Ramos (cell line): Measurements from ENCODE around the gene ARFGAP3.
"Not testable (repeated sequence)": the region's sequence is repeated elsewhere in the genome, so short reads cannot be mapped to it uniquely, and the experiment has no call there.

Source experiments
- in situ Hi-C: fragments of 300-500 bp; cut with MboI; formaldehyde crosslinking; loops from one replicate; pipeline ENCODE4 v1.14.3; 2022; ENCODE audit warnings: low sequenced_read_pairs; ENCODE audit not compliant: unreplicated experiment

Gene ARFGAP3

DNA sequence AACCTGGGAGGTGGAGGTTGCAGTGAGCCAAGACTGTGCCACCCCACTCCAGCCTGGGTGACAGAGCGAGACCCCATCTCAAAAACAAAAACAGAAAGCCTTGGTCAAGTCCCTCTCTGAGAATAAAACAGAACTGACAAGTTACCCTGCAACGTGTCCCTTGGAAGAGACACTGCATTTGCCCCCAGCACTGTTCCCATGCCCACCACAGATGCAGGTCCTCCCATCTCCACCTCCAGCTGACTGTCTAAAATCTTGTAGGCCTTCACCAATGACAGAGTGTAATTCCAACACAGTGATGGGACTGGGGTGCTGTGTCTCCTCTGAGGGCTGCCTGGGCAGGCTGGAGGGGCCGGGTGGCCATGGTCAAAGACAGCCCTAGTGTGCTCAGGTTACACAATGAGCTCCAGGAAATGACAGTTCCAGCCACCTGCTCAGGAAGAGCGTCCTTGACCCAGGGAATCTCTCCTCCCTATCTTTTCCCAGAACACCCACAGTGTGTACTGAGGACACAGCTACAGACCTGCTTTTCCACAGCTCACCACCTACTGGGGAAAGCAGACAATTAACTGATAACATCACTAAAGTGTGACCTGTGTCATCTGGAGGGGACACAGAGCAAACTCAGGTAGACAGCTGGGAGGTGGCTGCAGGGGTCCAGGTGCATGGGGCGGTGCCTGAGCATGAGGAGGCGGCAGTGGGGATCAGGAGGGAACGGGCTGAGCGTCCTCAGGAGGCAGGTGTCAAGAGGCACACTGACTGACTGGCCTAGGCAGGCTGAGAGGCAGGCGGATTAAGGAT lies 56.4 kb downstream of the ARFGAP3 start:
- in situ Hi-C loops = no loop called here

DNA sequence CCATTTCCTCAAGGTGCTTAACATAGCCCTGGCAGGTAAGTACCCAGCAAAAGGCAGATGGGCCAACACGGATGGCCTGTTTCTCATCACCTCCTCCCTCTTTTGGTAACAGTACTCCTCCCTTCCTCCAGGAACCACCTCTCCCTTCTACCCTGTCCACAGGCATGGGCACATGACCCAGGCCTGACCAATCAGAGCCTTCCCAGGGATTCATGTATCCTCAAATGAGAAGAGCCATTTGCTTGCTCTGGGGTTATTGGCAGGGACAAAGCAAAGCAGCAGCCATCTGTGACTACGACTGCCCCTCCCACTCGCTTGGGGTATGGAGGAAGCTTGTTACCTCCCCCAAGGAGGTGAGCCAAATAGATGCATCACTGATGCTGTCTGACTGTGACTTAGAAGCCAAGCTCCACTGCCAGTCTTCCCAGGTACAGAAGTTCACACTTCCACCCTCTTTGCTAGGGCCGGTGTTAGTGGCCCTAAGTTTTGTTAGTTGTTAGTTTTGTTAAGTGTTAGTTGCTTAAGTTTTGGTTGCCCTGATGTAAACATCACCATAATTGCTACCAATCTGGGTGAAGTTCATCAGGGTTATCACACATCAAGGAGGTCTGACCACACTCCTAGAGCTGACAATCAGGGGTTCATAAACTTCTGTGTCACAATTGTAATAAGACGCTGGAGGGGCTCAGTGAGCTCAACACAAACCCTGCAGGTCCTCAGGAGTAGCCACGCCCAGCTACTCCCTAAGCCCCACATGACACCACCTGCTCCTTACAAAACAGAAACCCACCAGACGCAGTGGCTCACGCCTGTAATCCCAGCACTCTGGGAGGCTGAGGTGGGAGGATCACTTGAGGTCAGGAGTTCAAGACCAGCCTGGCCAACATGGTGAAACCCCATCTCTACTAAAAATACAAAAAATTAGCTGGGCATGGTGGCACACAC lies 57.3 kb downstream of the ARFGAP3 start:
- in situ Hi-C loops = no loop called here

DNA sequence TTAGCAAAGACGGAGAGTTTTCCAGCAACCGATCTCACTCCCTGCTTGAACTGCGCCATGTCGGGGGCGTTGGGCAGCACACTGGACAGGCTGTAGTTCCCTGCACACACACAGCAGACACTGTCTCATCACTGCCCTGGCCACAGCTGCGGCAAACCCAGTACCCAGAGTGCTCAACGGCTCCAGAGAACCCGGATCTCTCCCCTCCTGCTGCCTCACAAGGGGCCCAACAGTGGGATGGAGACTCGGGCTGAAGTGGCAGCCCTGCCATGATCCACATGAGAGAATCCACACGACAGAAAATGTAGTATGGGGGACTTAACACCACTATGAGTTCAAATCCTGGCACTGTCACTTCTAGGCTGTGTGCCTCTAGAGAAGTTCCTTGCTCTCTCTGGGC lies 58.0 kb downstream of the ARFGAP3 start:
- in situ Hi-C loops = no loop called here

DNA sequence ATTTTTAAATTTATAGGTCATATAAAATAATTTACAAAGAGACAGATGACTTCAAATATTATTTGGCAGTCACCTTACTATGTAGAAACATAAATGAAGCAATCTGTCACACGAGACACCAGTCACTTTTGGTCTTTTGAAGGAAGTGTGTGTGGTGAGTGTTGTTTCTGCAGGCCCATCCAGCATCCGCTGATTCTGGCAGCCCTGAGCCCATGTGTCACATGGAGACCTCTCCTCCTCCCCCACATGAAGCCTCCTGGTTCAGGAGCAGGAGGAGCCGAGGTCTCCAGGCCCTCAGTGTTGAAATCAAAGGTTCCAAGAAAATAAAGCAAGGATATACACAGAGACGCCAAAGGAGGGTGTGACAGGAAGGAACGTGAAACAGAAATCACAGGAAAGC lies 60.1 kb downstream of the ARFGAP3 start:
- in situ Hi-C loops = no loop called here

DNA sequence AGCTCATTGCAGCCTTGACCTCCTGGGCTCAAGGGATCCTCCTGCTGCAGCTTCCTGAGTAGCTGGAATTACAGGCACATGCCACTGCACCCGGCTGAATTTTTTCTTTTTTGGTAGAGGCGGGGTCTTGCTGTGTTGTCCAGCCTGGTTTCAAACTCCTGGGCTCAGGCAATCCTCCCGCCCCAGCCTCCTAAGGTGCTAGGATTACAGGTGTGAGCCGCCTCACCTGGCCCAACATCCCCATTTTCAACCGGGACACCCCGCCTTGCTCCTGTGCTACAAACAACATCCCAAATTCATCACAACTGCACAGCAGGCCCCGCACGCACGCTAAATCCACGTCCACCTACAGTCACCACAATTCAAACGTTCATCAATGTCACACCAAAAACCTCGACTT lies 61.0 kb downstream of the ARFGAP3 start:
- in situ Hi-C loops = no loop called here

DNA sequence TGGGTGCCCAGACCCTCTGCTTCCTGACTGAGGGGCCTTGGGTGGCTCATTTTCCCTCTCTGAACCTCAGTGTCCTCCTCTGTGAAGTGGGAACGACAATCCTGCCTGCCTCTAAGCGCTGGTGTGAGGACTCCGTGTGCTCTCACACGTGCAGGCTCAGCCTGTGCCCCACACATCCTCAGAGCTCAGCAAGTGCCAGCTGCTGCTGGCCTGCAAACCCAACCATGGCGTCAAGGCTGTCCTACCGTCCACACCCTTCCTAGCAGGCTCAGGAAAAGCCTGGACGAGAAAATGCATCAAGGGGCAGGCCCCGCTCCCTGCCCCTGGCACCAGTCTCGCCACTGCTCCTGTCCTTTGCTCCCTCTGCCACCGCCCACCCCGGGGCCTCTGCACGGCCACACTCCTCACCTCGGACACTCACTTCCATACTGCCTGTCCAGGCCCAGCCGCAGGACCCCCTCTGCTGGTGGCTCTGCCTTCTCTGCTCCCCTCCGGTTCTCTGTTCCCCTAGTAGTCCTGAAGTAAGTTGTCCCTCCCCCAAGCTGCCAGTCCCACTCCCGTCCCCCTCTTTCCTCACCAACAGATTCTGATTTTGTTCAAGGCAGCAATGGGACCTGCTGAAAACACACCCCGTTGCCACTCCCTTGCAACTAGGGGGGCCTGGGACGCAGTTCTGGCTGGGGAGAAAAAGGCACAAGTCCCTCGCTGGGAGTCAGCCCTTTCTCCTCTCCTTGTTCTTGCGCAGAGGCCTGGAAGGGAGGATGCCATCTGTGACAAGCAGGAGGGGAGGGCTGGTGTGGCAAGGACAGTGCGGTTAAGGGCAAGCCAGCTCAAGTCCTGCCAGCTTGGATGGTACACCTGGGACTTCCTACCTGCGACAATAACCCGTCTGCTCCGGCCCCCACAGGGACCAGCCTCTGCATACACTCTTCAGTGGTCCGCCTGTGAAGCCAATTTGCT lies 62.2 kb downstream of the ARFGAP3 start:
- in situ Hi-C loops = no loop called here

DNA sequence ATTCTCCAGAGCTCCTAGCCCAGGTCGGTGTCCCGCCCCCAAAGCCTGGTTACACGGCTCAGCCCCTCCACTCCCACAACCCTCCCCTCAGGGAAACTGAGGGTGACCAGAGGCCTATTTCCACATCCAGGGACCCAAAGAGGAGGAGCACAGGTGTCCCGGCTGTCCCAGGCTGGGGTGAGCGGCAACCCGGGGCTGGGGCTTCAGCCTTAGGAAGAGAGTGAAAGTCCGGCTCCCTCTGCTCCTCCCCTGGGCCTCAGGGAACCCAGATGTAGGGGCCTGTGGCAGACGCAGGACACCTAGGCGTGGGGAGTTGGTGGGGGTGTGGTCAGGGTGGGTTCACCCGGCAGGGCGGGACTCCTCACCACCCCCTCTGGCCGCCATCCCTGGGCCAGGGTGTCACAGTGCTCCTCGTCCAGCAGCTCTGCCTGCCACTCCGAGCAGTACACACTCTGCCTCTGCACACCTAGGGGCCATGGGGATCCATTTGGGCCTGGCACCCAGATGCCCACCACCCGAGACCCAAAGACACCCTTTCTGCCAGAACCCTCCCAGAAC lies 63.1 kb downstream of the ARFGAP3 start:
- in situ Hi-C loops = no loop called here

DNA sequence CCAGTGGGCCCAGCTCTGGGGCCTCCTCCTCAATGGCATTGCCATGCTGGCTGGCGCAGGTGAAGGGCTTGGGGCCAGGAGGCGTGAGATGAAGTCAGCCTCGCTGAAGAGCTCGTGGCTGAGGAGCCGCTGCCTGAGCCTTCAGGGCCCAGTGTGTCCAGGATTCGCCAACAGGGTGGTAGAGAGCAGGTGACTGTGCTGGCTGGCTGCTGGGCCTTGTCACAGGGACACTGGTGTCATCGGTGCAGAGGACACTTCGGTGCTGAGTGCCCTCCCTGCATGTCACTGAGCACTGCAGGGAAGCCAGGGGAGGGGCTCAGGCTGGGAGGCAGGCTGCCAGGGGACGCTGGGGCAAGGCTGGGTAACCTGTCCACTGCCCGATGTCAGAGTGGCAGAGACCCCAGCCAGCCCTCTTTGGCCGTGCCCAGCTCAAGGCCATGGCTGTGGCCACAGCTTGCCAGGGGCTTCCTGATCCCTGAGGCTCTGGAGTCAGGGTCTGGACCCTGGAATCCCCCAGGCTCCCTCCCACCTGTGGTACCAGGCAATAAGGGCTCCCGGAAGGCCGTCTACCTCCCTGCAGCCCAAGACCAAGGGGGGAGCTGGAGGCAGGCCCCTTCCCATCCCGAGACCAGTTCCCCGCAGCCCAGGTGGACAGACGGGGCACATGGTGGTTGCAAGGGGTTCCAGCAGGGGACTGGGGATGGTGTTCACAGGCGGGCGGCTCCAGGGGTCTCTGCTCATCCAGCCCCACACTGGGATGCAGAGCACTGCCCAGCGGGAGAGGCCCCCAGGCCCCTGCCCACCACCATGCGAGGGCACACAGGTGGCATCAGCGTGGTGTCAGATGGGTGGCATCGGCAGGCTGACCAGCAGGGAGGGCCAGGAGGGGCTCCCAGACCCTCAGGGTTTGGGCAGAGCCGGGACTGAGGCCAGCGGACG lies 63.9 kb downstream of the ARFGAP3 start:
- in situ Hi-C loops = no loop called here

DNA sequence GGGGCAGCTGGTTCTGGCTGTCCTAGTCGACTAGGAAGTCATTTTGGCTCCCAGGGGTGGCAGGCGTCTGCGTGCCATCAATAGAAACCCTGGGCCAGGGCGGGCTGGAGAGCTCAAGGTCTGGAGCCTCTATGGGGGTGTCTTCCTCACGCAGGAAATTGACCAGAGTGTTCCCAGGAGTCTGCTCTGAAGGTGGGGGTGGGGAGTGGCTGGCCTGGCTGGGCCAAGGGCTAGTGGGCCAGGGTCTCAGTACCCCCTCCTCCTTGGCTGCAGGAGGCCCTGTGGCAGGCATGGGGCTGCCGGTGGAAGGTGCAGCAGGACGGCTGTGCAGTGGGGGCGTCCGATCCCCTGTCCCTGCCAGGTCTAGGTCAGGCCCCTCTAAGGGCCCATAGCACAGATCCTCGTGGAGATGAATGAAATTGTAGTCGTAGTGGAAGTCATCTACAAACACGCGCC lies 64.6 kb downstream of the ARFGAP3 start:
- in situ Hi-C loops = no loop called here

DNA sequence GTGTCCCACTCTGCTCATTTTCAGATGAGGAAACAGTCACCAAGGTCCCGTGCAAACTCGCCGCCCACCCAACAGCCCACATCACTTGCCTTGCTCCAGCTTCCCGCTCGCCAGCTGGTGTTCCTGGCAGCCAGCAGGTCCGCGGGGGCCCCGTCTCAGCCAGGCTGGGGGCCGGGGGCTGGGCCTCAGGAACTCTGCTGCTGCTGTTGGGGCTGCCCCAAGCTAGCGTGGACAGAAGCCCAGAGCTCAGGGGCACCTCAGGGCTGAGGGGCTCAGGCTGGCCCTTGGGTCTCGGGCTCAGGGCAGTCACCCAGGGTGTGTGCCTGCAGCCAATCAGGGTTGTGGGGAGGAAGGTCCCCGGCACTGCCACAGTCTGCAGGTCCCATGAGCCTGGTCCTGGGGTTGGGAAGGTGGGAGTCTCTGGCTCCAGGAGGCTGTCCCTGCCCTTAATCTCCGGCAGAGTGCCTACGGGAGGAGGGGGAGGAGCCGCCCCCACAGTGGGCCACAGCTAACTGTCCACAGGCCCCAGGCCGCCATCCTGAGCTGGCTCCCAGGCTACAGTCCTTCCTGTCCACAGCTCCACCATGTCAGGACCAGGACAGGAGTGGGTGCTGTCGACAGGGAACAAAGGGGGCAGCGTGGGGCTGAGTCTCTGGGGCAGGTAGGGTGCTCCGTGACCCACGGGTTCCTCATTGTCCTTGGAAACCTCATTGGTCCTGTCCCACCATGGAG lies 65.2 kb downstream of the ARFGAP3 start:
- in situ Hi-C loops = no loop called here

DNA sequence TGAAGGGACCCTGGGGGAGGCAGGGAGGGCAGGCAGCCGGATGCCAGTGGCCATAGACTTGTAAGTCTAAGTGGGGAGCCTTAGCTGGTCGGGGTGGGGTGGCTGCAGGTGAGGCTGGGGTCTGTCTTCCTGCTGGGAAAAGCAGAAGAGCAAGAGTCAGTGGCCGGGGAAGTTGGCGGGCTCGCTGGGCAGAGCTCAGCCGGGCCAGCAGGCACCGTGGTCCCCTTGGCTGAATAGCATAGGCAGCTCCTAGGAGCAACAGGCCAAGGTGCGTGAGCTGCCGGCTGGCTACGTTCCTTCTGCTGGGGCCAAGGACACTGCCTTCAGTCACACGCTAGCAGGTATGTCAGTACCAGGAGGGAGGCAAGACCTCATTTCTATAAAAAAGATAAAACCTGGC lies 68.6 kb downstream of the ARFGAP3 start:
- in situ Hi-C loops = no loop called here

DNA sequence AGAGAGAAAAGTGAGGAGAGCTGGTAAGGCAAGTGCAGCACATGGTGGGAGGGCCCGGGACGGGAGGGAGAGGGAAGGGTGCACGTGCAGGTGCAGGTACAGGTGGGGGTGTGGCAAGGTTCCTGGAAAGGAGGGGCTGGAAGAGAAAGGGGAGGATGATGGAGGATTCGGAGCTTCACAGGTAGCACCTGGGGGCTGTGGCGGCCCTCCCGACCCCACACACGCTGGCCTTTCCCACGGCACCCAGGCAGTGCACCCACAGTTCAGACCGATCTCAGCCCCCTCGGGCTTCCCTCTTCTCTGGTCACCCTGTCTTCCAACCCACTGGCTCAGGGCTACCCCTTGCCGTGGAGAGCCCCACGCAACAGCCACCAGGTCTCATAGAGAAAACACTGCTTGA lies 69.1 kb downstream of the ARFGAP3 start:
- in situ Hi-C loops = no loop called here

DNA sequence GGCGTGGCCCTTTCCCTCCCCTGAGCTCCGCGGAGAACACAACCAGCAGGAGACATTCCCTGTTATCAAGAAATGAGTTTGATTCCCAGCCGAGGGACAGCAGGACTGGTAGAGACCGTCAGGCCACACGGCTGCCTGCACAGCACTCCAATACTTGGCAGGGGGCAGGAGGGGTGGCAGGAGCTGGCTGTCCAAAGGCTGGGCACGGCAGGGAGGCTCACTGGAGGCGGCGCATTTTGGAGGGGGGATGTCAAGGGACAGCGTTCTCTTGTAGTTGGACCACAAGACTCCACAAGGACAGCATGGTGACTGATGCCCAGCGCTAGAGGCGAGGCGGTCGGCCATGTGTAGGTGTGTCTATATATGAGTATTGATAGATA lies 69.7 kb downstream of the ARFGAP3 start:
- in situ Hi-C loops = no loop called here

DNA sequence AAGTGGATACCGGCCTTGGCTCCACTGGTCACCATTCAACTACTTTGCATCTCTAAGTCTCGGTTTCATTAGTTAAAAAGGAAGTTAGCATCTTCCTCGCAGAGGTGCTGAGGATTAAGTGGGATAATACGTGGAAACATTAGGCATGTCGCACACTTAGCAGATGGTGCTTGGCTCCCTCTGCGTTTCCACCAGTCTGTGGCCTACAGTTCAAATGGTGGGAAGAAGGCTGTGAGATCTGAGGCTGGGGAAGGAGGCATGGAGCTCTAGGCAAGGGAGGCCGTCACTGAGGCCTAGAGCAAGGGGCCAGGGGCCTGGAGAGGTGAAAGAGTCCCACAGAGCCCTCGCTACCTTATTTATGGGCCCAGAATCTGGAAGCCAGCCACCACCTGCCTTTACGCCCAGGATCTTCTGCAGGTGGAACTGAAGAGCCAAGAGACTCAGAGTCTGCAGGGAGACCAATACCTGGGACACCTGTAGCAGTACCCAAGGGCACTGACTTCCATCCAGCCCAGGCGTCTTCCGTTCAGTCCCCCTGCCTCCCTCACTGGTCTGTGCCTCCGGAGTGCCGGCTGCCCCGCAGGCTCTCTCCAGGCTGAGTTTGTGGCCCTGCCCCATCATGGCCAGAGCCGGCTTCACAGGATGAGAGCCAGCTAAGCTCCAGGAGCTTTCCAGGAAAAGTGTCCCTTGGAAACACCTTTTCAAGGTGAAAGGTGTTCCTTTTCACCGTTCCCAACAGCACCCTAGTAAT lies 70.3 kb downstream of the ARFGAP3 start:
- in situ Hi-C loops = no loop called here

DNA sequence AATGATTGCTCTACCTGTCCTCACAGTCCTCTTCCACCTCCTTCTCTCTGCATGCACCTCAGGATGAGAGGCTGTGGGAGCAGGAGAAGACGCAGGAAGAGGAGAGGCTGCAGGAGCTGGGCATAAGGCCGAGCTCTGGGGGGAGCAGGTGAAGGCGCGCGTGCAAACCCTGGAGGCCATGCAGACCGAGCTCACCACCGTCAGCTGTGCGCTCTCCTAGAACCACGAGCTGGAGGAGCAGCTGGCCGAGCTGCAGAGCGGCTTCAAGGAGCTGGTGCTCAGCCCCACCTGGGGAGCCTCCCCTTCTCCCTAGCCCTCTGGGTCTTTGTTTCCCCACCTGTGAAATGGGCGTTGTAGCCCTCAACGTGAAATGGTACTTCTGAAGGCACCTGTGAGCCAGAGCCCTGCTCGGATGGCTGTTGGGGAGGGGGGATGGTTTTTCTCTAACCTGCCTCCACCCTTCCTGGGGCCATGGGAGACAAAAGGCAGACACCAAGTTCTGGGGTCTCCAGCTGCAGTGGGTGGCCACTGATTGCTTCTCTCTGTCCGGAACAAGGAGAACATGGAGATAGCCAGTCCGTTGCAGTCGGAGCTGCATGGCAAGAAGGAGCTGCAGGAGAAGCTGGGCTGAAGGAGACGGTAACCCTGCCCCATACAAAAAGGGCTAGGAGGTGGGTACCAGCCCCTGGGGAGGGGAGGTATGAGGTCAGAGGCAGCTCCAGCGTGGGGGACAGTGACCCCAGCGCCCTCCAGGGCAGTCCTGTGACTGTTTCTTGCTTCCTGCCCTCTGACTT lies 71.2 kb downstream of the ARFGAP3 start:
- in situ Hi-C loops = no loop called here

DNA sequence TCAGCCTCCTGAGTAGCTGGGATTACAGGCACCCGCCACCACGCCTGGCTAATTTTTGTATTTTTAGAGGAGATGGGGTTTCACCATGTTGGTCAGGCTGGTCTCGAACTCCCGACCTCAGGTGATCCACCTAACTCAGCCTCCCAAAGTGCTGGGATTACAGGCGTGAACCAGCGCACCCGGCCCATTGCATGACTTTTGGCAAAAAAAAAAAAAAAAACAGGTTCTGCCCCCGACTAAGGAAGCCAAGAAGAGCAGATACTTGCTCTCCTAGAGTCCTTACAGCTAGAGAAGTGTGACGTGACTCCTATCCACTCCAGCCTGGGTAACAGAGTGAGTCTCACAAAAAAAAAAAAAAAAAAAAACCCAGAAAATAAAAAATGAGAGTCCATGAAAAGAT lies 74.8 kb downstream of the ARFGAP3 start:
- in situ Hi-C loops = not testable (repeated sequence)

DNA sequence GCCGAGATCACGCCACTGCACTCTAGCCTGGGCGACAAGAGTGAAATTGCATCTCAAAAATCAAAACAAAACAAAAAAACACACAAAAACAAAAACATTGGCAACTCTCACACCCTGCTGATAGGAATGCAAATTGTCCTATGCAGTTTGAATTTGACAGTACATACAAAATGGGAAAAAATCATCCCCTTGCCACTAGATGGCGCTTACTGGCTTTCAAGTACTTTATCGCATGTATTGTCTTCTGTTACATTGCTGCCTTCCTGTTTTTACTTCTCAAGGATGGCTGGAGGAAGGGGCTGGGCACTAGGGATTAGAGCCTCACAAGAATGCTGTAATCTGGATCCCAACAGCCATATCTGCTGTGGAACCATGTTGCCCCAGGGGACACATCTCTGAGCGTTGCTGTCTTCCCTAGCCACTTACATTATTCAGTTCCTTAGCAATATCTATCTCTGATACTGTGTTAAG lies 77.0 kb downstream of the ARFGAP3 start:
- in situ Hi-C loops = no loop called here
